ENCODE measurements around the gene INPP5D. TPM values are rescaled to one million over a fixed set of nuclear protein-coding genes. Genes with fewer than 3 reads are reported as not detected.
A peak's percentile ranks its signal among the peaks of the same experiment; 100 is the strongest.

Gene INPP5D
- total and polyA plus RNA-seq, 2 of the 13 experiments (the other 11 are each of a cell fraction or from before 2014, with no cell fraction given): 16.7 to 18.0 TPM

DNA sequence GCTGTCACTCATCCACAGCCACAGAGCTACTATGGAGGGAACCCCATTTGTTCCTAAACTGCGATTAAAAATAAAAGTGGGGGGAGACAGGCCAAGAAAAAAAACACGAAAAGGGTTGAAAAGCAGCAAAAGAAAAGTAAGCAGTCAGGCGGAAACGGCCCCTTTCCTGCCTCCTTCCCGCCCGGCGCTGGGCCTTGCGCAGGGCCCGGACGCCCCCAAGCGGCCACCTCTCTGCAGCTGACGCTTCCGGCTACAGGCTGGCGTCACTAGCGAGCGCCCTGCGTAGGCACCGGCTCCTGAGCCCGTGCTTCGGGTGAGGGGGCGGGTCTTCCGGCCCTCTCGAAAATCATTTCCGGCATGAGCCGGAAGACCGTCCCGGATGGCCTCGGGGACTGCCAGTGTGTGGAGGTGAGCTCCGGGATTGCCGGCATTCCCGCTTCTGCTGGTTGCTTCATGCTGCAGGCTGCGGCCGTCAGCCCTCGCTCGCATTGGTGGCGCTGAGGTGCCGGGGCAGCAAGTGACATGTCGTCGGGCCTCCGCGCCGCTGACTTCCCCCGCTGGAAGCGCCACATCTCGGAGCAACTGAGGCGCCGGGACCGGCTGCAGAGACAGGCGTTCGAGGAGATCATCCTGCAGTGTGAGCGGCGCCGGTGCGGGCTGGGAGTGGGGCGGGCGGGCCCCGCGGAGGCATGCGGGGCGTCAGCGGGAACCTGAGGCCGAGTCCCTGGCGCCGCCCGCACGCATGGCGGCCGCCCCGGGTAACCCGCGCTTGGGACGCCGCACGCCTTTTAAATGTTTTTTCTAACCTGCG is 191.4 kb downstream of the INPP5D start, which contains the start of gene ATG16L1 (continued):
- no peak for TF ChIP-seq SP1 (IDR thresholded peaks at IDR 0.05)
- peak; percentile 63 for TF ChIP-seq SP1 (CRISPR knock-in tag; IDR thresholded peaks at IDR 0.05)
- peak; percentile 78 for TF ChIP-seq FOXO1 (CRISPR knock-in tag; IDR thresholded peaks at IDR 0.05)
- peak; percentile 97 for TF ChIP-seq HDAC2 (CRISPR knock-in tag; IDR thresholded peaks at IDR 0.05)
- TF ChIP-seq ELF4 (CRISPR knock-in tag; IDR thresholded peaks at IDR 0.05; ENCODE audit: borderline replicate concordance): peak; percentile 97
- no peak for TF ChIP-seq TCF7 (IDR thresholded peaks at IDR 0.05; ENCODE audit: low read depth)
- TF ChIP-seq ATF7 (IDR thresholded peaks at IDR 0.05): no peak
- 0 out of 2 replicates have a peak, but pooled peaks have one; percentile 58 for TF ChIP-seq ATF7 (CRISPR knock-in tag; IDR thresholded peaks at IDR 0.05)
- TF ChIP-seq TEAD2 (CRISPR knock-in tag; IDR thresholded peaks at IDR 0.05): no peak
- TF ChIP-seq, protein P1, sequence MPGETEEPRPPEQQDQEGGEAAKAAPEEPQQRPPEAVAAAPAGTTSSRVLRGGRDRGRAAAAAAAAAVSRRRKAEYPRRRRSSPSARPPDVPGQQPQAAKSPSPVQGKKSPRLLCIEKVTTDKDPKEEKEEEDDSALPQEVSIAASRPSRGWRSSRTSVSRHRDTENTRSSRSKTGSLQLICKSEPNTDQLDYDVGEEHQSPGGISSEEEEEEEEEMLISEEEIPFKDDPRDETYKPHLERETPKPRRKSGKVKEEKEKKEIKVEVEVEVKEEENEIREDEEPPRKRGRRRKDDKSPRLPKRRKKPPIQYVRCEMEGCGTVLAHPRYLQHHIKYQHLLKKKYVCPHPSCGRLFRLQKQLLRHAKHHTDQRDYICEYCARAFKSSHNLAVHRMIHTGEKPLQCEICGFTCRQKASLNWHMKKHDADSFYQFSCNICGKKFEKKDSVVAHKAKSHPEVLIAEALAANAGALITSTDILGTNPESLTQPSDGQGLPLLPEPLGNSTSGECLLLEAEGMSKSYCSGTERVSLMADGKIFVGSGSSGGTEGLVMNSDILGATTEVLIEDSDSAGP (CRISPR knock-in tag; IDR thresholded peaks at IDR 0.05; ENCODE audit: borderline replicate concordance): peak; percentile 95; the same call in 1 of the 2 replicates
- TF ChIP-seq ZNF432 (CRISPR knock-in tag; IDR thresholded peaks at IDR 0.05; ENCODE audit: borderline replicate concordance): no peak
- TF ChIP-seq SKI (IDR thresholded peaks at IDR 0.05; ENCODE audit: partially characterized antibody): peak; percentile 23
- TF ChIP-seq KDM6A (CRISPR knock-in tag; IDR thresholded peaks at IDR 0.05; ENCODE audit: low read depth): no peak
- TF ChIP-seq XRCC5 (optimal IDR thresholded peaks at IDR 0.05; ENCODE audit: low read length): peak; percentile 92
- TF ChIP-seq PHF5A (CRISPR knock-in tag; IDR thresholded peaks at IDR 0.05; ENCODE audit: low read depth, unreplicated experiment): no peak
- TF ChIP-seq HNRNPH1 (optimal IDR thresholded peaks at IDR 0.05; ENCODE audit: low read depth, low read length): no peak
- no peak for TF ChIP-seq CHD4 (IDR thresholded peaks at IDR 0.05; ENCODE audit: borderline replicate concordance, low read length)
- TF ChIP-seq, protein P2, sequence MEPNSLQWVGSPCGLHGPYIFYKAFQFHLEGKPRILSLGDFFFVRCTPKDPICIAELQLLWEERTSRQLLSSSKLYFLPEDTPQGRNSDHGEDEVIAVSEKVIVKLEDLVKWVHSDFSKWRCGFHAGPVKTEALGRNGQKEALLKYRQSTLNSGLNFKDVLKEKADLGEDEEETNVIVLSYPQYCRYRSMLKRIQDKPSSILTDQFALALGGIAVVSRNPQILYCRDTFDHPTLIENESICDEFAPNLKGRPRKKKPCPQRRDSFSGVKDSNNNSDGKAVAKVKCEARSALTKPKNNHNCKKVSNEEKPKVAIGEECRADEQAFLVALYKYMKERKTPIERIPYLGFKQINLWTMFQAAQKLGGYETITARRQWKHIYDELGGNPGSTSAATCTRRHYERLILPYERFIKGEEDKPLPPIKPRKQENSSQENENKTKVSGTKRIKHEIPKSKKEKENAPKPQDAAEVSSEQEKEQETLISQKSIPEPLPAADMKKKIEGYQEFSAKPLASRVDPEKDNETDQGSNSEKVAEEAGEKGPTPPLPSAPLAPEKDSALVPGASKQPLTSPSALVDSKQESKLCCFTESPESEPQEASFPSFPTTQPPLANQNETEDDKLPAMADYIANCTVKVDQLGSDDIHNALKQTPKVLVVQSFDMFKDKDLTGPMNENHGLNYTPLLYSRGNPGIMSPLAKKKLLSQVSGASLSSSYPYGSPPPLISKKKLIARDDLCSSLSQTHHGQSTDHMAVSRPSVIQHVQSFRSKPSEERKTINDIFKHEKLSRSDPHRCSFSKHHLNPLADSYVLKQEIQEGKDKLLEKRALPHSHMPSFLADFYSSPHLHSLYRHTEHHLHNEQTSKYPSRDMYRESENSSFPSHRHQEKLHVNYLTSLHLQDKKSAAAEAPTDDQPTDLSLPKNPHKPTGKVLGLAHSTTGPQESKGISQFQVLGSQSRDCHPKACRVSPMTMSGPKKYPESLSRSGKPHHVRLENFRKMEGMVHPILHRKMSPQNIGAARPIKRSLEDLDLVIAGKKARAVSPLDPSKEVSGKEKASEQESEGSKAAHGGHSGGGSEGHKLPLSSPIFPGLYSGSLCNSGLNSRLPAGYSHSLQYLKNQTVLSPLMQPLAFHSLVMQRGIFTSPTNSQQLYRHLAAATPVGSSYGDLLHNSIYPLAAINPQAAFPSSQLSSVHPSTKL (CRISPR knock-in tag; IDR thresholded peaks at IDR 0.05): peak; percentile 79
- TF ChIP-seq ZNF775 (CRISPR knock-in tag; IDR thresholded peaks at IDR 0.05; ENCODE audit: borderline replicate concordance): no peak
- no peak for TF ChIP-seq HMG20B (CRISPR knock-in tag; conservative IDR thresholded peaks at IDR 0.05)
- TF ChIP-seq FOXK2 (IDR thresholded peaks at IDR 0.05): peak; percentile 91
- 0 out of 2 replicates have a peak, but pooled peaks have one; percentile 71 for TF ChIP-seq ZFP36L2 (CRISPR knock-in tag; IDR thresholded peaks at IDR 0.05)
- TF ChIP-seq, protein P3, sequence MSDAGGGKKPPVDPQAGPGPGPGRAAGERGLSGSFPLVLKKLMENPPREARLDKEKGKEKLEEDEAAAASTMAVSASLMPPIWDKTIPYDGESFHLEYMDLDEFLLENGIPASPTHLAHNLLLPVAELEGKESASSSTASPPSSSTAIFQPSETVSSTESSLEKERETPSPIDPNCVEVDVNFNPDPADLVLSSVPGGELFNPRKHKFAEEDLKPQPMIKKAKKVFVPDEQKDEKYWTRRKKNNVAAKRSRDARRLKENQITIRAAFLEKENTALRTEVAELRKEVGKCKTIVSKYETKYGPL (CRISPR knock-in tag; IDR thresholded peaks at IDR 0.05): no peak
- TF ChIP-seq ZNF614 (CRISPR knock-in tag; IDR thresholded peaks at IDR 0.05; ENCODE audit: borderline replicate concordance): peak; percentile 94; the same call in 1 of the 2 replicates
- peak; percentile 92 for TF ChIP-seq SRY (CRISPR knock-in tag; IDR thresholded peaks at IDR 0.05)
